Activated CD4-positive, alpha-beta T cell treated with anti-CD3 and anti-CD28 coated beads for 24 hours (primary cell): ENCODE results near the gene ASPSCR1.

ENCODE experiments used
- DNase-seq, 2 donors: peaks; one replicate each; pipeline ENCODE4 v3.0.0-alpha.2; 2020; ENCODE audit warnings: low read depth in 2 of 2

ASPSCR1 gene

DNA sequence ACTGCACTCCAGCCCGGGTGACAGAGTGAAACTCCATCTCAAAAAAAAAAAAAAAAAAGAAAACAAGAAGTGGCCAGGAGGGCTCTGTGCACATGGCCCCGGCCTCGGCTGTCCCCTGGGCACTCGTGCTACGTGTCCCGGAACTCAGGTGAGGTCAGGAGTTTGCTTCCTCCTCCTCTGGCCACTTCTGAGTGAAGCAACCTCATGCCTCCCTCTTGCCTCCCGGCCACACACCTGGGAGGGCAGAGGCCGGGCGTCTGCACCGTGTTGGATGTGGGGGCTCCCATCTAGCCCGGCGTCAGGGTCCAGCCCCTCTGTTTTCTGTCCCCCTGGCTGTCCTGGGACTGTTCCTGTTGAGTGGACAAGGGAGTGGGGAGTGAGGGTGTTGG is 22.2 kb downstream of the ASPSCR1 start:
- DNase-seq = no peak

DNA sequence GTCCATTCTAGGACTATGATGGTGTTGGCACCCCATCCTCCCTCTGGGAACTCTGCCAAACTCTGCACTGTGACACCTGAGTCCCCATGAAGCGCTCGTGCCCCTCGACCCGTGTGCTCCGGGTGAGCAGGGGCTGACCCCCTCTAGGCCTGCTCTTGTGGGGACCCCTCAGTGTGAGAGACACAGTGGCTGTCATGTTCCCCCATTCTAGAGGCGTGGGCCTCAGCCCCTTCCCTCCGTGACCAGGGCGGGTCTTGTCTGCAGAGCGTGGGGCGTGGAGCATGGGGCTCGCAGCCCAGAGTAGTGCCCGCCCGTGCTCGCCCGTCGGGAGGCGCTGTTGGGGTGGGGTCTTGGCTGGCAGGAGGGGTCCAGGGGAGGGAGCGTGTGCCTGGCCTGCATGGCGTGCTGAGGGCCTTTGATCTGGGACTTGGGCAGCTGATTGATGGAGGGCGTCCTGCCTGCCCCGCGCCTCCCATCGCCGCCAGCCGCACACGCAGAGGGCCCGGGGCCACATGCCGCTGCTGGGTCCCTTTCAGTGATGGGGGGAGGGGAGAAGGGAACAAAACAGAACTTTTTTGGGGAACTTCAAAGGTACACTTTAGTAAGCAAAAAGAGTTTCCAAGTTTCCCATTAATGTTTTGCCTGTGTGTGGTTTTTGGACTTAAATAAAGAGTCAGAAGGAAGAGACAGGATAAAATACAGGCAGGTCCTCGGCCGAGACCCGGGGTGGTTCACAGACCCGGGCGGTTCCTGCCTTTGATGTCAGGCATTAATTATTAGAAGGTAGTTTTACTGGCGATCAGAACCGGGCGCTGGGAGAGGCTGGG is 22.8 kb downstream of the ASPSCR1 start:
- no peak for DNase-seq

DNA sequence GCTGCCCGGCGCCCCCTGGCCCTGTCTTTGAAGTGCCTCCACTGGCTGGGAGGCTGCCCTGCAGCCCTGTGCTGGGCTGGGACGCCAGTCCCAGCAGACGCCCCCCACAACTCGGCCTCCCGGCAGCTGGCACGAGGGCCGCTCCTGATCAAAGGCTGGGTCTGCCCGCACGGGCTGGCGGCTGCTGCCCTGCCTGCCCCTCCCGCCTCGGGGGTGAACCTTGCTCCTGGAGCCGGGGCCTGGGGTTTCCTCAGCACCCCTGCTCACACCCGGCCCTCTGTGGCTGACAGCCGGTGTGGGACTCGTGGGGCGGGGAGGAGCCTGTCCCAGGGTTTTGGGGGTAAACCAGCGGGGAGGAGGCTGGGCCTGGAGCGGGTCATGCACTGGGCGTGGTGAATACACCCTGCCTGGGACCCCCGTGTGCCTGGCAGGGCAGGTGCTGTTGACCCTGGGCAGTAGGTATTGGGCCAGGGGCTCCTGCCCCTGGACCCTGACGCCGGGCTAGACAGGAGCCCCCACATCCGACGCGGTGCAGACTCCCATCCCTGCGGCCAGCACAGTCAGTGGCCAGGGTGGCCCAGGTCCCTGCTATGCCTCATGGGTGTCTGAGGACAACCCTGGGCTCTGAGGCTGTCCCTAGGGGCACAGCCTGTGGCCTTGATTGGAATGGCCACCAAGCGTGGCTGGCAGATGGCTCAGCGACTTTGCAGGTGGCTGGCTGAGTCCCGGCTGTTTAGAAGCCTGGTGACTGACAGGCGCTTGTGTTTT is 23.6 kb downstream of the ASPSCR1 start:
- DNase-seq = no peak

DNA sequence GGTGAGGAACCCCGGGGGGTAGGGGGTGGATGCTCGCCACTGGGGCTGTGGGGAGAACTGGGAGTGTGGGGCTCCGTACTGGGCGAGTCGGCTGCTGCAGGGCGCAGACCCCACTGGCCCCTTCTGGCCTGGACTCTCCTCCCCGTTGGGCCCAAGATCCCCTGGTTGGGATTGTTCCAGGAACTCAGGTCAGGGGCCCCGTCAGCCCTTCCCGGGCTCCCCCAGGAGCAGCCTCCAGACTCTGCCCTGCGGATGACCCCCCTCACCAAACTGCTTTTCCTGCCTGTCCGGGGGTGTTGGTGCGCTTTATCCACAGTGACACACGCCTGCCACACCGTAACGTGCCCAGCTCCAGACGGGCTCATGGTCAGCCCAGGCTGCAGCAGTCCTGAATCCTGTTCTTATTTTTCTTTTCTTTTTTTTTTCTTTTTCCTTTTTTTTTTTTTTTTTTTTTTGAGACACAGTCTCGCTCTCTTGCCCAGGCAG is 24.2 kb downstream of the ASPSCR1 start:
- DNase-seq = no peak

DNA sequence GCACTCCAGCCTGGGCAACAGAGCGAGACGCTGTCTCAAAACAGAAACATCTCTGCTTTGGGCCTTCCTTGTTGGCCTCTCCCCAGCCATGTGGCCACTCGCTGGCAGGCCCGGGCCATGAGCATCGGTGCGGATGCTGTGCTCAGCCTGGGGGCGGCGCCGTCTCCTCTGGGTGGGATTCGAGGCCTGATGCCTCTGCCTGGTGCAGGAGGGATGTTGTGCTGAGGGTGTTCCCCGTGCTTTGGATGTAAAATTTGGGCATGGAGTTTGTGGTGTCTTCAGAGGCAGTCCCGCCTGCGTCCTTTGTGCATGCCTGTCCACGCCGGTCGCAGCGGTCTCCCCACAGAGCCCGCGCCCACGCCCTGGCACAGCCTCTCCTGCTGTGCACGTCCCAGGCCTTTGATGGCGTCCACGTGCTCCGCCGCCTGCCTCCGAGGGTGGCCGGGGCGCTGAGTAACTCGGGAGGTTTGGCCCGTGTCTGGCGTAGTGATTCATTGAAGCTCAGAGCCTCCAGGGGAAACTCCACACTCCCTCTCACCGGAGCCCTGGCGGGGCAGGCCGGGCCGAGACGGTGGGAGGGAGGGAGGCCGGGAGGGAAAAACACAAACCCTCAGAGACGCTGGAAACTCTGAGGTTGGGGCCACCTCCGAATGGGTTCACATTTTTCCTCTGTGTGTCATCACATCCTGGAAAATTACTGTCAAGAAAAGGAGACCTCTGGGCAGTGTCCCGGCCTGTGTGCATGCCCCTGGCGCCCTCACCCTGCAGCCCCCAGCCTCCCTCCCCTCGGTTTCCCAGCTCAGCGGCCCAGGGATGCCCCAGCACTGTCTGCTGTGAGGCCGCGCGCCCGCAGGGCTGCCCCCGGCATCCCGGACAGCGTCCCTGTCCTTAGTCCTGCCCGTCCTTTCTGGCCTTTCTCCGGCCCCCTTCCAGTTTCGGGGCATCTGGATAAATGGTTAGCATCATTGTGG is 26.3 kb downstream of the ASPSCR1 start:
- DNase-seq = peak in 1 of 2 donors; percentile 21

DNA sequence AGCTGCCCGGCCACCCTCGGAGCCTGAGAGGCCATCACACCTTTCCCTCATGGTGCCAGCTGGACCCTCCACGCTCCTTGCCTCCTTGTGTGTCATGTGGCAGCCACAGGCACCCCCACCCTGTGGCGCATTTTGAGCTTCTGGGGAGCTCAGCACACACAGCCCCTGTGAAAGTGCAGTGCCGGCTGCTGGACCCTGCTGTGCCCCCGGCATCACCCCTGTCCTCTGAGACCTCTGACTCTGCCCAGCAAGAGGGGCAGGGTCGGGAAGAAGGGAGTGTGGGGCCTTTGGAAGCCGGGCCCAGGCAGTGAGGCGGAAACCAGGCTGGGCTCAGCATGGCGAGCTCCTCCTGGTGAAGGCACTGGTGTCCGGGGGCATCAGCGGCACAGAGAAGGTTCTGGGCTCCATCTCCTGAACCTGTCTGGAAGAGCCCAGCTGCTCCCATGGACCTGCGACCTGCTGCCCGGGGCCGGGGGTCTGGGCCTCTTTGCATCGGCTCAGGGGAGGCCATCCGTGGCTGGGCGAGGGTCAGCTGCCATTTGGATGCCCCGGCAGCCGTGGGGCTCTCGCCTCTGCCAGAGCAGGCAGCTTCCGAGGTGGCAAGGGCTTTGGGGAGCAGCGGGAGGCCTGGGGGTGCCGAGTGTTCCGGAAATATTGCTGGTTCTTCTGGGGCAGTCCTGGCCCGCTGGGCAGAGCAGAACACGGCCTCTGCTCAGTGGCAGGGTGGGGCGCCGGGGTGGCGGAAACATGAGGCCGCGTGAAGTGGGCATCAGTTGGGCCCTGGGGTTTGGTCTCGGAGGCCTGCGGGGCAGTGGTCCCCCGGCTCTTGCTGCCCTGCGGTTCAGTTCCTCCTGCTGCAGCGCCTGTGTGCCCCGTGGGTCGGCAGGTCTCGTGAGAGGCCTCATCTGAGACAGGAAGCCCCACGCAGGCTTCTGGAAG is 27.4 kb downstream of the ASPSCR1 start:
- no peak for DNase-seq

DNA sequence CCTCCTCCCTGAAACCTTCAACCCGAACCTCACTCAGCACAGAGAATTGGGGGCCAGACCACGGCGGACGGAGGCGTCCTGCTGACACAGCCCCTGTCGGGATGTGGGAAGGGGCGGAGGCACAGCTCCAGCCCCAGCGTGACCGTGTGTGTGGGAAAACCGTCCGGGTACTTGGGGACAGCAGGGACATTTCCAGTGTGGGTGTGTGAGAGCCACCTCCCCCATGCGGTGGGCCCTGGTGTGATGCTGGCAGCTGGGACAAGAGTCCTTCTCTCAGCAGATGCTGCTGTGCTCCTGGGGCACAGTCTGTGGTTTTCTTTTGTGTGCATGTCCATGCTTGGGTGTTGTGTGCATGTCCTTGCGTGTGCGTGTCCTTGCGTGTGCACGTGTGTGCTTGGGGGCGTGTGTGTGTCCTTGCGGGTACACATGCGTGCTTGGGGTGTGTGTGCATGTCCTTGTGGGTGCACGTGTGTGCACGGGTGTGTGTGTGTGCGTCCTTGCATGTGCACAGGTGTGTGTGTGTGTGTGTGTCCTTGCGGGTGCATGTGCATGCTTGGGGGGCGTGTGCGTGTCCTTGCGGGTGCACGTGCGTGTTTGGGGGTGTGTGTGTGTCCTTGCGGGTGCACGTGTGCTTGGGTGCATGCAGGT is 28.4 kb downstream of the ASPSCR1 start:
- no peak for DNase-seq

DNA sequence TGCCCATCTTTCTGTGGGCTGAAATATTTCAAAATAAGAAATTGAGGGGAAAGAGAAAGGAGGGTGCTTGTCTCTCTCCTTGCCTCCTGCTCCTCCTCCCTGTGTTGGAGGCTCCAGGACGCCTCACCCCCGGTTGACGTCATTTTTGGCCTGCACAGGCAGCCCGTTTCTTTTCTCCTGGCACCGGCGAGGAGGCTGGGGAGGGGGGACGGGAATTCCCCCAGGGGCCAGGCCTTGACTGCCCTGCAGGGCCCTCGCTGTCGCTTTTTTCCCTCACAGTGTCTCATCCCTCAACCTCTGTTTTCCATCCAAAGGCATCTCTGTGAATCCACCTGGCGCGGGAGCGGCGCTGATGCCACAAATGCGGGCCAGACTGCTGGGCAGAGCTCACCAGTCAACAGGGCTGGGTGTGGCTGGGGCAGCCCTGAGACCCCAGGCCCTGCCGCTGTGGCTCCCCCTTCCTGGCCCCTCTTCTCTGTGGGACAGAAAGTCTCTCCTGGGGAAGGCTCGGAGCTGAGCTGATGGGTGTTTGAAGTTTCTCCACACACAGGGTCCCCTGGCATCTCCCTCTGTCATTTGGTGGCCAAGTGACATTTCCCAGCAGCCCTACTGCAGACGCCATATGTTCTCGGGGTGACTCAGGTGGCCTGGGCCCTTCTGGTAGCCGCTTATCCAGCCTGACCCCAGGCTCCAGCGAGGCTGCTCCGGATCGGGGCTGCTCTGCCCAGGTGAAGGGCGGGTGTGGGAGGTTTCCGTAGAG is 29.2 kb downstream of the ASPSCR1 start:
- no peak for DNase-seq

DNA sequence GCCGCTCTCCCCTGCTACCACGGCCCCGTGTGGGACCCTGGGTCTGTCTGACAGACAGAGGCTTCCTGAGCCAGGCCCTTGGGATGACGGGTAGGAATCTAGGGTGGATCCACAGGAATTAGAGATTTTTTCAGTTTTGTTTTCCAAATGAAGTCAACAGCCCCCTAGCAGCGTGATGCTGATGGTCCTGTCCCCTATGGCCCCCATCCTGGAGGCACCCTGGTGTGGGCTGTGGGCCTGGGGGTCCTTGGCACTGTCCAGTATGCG is 29.7 kb downstream of the ASPSCR1 start:
- DNase-seq = no peak

DNA sequence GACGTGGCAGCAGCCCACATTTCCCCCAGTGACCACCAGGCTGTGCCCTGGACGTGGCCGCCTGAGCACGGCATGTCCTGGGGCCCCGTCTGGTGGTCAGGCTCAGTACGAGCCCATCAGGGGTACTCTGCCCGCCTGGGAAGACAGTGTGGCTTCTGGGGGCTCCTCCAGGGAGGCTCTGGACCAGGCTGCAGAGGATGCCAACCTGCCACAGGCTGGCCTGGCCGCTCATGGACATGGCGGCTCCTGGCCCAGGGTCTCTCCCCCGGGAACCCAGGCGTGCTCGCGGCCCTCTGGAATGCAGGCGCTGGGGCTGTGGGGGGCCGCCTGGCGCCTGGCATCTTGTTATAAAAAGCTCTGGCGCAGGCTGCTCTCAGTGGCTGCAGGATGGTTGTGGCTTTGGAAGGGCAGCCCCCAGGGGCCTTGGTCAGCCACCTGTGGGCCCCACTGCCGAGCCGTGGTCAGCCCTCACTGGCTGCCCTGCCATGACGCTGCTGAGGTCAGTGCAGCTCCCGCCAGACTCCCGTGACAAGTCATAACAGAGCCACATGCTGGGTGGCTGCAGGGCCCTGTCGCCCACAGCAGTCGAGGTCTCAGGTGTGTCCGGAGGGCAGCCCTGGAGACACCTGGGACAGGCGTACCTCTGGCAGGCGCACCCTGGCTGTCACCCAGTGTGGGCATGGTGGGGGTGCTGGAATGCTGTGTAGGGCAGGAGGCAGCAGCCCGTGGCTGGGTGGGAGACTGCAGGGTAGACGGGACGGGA is 30.2 kb downstream of the ASPSCR1 start:
- no peak for DNase-seq

DNA sequence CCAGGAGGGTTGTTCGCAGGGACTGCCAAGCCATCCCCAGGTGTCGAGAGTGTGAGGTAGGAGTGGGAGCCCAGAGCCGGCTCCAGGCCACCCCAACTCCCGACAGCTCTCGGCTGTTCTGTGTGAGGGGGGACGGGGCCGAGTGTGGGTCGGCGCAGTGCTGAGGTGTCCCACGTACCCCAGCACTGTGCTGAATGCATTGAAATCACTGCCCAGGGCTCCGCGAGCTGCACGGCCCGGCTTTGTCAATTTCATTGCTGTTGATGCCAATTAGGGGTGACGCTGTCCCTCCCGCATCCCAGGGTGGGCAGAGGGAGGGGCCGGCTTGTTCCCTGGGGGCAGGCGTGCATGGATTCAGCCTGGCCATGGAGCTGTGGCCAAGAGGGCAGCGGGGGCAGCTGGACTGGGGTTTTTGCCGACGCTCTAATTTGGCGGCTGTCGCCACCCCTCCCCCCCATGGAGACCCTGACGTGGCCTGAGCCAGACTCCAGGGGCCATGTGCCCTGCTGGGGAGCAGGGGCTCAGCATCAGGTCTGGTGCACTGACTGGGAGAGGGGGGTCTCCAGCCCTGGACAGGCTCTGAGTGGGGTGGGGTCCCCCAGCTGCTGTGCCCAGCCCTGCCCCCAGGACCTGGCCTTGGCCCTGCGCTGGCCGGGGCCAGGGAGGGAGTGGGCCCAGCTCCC is 31.0 kb downstream of the ASPSCR1 start:
- no peak for DNase-seq

DNA sequence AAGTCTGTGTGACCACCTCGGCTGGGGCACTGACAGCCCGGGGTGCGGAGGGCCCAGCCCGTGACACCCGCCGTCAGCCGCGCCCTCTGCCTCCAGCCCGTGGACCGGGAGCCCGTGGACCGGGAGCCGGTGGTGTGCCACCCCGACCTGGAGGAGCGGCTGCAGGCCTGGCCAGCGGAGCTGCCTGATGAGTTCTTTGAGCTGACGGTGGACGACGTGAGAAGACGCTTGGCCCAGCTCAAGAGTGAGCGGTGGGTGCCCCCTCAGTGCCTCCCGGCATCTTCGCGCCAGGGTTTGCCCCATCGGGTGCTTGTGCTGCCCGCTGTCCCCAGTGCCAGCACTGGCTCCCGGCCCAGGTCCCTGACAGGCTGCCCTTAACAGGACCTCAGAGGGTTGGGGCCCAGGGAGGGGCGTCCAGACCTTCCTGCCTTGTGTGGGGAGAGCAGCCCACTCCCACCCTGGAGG is 31.5 kb downstream of the ASPSCR1 start:
- no peak for DNase-seq

DNA sequence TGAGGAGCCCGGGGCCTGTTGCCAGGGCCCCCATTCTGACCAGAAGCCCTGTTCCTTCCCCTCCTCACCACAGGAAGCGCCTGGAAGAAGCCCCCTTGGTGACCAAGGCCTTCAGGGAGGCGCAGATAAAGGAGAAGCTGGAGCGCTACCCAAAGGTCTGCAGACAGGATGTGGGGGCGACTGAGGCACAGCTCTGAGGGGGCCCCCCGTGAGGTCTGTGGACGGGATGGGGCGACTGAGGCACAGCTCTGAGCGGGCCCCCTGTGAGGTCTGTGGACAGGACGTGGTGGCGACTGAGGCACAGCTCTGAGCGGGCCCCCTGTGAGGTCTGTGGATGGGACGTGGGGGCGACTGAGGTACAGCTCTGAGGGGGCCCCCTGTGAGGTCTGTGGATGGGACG is 32.0 kb downstream of the ASPSCR1 start:
- DNase-seq = no peak

DNA sequence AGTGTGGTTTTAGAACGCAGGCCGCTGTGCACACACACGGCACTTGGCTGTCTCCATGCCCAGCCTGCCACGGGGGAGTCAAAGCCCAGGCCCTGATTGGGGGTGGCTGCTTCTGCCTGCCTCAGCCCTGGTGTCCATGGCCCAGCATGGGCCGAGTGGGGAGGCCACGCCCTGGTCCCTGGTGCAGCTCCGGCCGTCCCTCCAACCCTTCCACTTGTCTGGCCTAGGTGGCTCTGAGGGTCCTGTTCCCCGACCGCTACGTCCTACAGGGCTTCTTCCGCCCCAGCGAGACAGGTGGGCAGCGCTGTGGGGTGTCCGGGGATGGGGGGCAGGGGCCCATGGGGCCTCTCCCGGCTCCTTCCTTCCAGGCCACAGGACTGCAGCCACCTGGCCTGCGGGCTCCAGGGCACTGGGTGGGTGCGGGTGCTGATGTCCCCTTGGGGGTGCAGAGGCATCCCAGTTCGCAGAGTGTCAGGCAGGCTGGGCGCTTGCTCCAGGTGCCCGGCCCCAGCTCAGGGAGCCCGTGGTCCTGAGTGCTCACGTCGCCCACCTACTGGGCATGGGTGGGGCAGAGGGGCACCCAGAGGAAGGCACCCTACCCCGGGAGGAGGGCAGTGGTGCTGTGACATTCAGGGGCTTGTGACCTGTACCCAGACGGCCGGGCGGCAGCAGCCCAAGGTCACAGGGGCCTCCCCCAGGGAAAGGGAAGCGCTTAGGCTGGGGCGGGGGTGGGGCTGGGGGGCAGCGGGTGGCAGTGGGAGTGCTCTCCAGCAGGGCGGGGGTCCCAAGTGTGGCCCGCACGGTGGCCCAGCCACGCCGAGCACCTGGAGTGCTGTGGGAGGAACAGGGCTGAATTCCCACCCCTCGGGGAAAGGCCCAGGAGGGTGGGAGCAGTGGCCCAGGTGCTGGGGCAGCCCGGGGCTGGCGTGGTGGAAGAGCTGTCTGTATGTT is 33.4 kb downstream of the ASPSCR1 start:
- DNase-seq = no peak

DNA sequence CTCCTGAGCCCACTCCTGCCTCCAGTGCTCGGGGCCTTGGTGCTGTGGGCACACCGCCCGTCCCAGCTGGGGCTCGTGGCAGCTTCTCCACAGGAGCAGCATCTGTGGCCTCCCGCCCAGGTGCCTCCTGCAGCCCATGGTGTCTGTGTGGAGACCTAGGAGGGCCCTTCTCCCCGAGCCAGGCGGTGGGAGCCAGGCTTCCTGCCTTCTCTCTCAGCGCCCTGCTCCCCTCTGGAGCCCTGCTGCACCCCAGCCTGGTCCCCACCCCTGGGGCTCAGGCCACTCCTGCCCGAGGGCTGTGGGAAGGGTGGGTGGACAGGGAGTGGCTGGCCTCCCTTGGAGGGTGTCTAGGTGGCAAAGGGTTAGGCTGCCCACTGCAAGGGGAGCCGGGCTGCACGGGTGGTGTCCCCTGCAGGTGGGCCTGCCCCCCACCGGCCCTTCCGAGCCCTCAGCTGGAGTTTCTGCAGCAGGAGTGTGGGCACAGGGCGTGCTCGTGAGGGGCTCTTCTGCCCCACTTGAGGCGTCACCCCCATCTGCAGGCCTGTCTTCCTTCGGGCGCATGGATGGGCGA is 34.3 kb downstream of the ASPSCR1 start:
- DNase-seq = no peak

DNA sequence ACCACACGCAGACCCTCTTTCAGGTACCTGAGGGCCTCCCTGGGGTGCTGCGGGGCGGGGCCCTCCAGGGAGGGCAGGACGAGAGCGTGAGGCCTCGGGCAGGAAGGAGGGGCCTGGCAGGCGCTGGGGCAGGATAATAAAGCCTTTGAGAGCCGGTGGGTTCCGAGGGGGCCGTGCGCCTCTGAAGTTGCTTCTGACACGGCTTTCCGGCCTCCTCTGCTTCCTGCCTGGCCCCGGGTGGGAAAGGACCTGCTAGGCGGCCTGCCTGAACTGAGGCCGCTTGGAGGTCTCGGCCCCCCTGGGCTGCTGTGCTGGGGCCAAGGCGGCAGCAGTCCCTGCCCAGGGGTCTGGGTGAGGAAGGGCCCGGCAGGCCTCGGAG is 34.8 kb downstream of the ASPSCR1 start:
- DNase-seq = no peak
